GM21360 (cell line): ENCODE measurements around the gene TAP1.

Source experiments
- ATAC-seq: cut with Tn5 transposase; IDR thresholded peaks from one replicate; pipeline ENCODE4 v1.9.1; 2021; ENCODE audit warnings: mild to moderate bottlenecking, moderate library complexity; ENCODE audit not compliant: unreplicated experiment

Gene TAP1

GRCh38 chr6:32865724-32866443 lies 12.4 kb upstream of the TAP1 start:
- no peak for ATAC-seq

DNA sequence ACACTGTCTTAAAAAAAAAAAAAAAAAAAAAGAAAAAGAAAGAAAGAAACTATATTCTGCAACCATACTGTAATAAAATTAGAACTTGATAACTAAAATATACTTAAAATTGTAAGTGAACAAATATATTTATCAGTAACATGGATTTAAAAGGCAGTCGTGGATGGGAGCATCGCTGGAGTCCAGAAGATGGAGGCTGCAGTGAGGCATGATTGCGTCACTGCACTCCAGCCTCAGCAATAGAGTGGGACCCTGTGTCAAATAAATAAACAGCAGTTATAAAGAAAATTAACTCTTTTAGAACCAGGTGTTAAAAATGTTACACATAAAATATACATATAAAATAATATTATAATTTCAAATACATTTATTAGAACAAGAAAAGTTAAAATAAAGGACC lies 9.2 kb upstream of the TAP1 start:
- ATAC-seq = no peak

DNA sequence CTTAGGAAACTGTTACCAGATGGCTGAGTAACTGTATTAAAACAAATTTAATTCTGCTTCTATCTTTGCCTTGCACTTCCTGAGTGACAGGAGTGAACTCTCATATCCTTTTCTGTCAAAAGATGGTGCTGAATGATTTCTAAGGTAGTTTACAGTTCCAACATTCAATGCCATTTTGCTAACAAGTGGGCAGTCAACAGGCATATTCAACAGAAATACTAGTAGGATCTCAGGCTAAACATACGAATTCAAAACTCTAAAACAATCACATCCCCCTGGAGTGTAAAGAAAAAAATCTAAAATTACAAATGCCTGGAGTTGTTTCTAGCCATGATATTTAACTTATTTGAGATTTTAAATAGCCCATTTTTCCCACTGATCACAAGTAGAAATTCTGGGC lies 7.2 kb upstream of the TAP1 start:
- ATAC-seq = no peak

DNA sequence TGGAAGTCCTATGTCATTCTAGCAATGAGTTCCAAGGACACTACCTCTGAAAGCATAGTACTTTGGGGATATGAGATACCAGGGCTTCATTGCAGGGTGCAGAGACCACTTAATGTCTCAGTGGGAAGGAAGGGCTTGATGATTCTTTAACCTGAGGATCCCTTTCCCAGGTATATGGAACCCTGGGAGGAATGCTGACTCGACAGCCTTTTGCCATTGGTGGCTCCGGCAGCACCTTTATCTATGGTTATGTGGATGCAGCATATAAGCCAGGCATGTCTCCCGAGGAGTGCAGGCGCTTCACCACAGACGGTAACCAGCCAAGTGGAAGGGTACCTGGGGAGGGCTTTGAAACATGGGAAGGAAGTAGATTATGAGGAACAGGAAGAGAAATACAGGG lies 4.7 kb upstream of the TAP1 start:
- no peak for ATAC-seq

- ATAC-seq = no peak
Measured at GRCh38 chr6:32857156-32857891, 3.8 kb upstream of the TAP1 start.

- no peak for ATAC-seq
Measured at GRCh38 chr6:32855467-32856174, 2.1 kb upstream of the TAP1 start.

GRCh38 chr6:32854376-32855178 lies 1.1 kb upstream of the TAP1 start:
- no peak for ATAC-seq

DNA sequence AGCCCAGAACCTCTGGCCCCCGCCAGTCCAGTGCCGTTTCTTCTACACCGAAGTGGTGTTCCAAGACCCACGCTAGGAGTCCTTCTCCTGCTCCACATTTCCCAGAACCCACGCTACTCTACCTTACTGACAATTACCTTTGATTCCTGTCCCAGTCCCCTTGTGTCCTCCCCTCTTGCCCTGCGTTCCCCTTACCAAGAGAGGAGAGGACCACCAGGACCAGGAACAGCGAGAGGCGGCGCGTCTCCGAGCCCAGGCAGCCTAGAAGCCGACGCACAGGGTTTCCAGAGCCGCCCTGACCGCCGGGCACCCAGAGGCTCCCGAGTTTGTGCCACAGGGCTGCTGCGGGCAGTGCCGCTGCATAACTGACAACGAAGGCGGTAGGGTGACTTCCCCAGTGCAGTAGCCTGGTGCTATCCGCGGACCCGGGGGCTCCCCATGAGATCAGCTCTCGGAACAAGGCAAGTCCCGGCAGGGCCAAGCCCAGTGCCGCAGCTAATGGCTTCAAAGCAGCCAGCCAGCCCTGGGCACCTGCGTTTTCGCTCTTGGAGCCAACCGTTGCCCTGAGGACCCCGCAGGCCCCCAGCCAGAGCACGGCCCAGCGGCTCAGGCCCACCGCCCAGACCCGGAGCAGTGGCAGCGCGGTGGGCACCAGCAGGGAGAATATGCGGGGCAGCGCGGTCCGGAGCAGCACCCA lies 512 bp downstream of the TAP1 start:
- peak; percentile 5 for ATAC-seq

GRCh38 chr6:32852018-32852843 lies 1.3 kb downstream of the TAP1 start:
- no peak for ATAC-seq

- ATAC-seq = no peak
Measured at GRCh38 chr6:32851025-32851424, 2.5 kb downstream of the TAP1 start.

DNA sequence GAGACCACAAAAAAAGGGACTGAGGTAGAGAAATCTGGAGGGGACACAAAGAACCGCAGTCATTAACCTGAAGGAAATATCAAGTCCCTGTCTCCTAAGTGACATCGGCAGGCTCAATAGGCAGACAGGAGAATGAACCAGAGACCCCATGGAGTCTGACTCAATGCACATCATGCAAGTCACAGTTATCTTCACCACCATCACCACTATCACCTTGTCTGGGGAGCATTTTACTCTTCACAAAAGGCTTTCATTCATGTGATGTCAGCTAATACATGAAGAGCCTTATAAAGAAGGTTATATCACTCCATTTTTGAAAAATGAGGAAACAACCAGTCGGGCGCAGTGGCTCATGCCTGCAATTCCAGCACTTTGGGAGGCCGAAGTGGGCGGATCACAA lies 4.4 kb downstream of the TAP1 start:
- no peak for ATAC-seq

DNA sequence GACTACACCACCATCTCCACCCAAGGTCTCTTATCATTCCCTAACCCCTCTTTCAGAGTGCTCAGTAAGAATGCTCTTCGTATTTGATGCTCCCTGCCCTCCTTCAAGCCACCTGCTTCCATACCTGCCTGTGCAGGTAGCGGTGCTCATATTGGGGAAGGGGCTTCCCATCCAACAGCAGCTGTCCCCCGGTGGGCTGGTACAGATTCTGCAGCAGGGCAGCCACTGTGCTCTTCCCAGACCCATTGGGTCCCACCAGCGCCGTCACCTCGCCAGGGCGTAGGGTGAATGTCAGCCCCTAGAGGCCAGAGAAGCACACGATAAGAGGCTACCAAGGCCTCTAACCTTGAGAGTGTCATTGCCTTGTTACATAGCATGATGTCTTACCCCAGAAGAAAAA lies 5.7 kb downstream of the TAP1 start:
- no peak for ATAC-seq

GRCh38 chr6:32847004-32847403 lies 6.5 kb downstream of the TAP1 start:
- ATAC-seq = no peak

GRCh38 chr6:32845384-32845884 lies 8.1 kb downstream of the TAP1 start:
- no peak for ATAC-seq

GRCh38 chr6:32844839-32845383 lies 8.6 kb downstream of the TAP1 start:
- no peak for ATAC-seq

- peak; percentile 63 for ATAC-seq
Measured at GRCh38 chr6:32843979-32844838, 9.3 kb downstream of the TAP1 start, which contains the start of gene PSMB8. PSMB8 (minus strand) TSS chr6:32844047; CDS start chr6:32843996, 51 bp downstream.

GRCh38 chr6:32843331-32843978 lies 10.0 kb downstream of the TAP1 start:
- no peak for ATAC-seq

DNA sequence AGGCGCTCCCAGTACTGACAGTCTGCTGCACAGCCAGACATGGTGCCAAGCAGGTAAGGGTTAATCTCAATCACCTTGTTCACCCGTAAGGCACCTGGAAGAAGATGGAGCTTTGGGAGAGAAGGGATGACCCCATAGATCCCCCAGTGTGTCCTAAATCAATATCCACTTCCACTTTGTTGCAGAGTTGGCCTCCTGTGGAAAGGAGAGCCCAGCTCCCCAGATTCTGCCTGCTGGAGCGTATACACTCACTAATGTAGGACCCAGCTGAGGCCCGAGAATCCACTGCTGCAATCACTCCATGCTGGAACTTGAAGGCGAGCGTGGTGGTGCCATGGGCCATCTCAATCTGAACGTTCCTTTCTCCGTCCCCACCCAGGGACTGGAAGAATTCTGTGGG lies 10.8 kb downstream of the TAP1 start:
- no peak for ATAC-seq
